ENCODE data around the gene EVI2A.

EVI2A gene

DNA sequence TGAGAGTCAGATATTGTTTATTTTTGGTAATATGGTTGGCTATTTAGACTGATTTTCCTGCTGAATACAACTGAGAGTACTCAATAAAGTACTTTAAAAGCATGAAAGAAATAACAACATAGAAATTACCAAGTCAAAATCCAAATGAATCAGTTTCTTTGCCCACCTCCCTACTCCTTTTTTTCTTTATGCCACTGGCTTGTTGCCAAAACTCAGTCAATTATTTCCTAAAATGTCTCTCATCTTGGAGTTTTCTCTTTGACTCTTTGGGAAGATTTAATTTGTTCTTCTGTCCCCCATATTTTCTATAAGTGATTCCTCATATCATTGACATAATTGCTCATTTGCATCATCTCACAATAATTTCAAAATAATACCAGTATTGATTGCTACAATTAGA lies 21.8 kb downstream of the EVI2A start:
- DNase-seq (no peak), ATAC-seq (ENCODE audit: insufficient read depth, low read depth) (no peak)
- Histone ChIP-seq H4K20me1 (ENCODE audit: insufficient read depth, low read length) (no peaks in the 10 kb centered on the region), H3K9me3 (ENCODE audit: insufficient read depth, low read length, severe bottlenecking) (no peaks in the 10 kb centered on the region), H3K36me3 (ENCODE audit: insufficient read depth, low read length) (peaks cover 17% of the 10 kb centered on the region; the same call in 1 of the 2 replicates), H3K27me3 (ENCODE audit: insufficient read depth, low read length, poor library complexity) (no peaks in the 10 kb centered on the region), H2AFZ (ENCODE audit: low read depth, low read length) (no peak overlapping the region), H3K4me1 (ENCODE audit: insufficient read depth, low read length) (no peaks in the 10 kb centered on the region), H3K9ac (ENCODE audit: low read depth, low read length) (no peak overlapping the region), H3K79me2 (ENCODE audit: insufficient read depth, low read length) (no peaks in the 10 kb centered on the region; the same call in 1 of the 2 replicates), H3K4me3 (ENCODE audit: low read depth in 1 of 2, low read length in 2 of 2) (no peak overlapping the region), H3K4me2 (ENCODE audit: insufficient read depth, low read length) (no peak overlapping the region), H3K27ac (ENCODE audit: low read length) (no peak overlapping the region)
- TF ChIP-seq EZH2 (IDR thresholded peaks at IDR 0.05; ENCODE audit: borderline replicate concordance, low read depth, low read length, severe bottlenecking): no peak
- TF ChIP-seq, protein P1, sequence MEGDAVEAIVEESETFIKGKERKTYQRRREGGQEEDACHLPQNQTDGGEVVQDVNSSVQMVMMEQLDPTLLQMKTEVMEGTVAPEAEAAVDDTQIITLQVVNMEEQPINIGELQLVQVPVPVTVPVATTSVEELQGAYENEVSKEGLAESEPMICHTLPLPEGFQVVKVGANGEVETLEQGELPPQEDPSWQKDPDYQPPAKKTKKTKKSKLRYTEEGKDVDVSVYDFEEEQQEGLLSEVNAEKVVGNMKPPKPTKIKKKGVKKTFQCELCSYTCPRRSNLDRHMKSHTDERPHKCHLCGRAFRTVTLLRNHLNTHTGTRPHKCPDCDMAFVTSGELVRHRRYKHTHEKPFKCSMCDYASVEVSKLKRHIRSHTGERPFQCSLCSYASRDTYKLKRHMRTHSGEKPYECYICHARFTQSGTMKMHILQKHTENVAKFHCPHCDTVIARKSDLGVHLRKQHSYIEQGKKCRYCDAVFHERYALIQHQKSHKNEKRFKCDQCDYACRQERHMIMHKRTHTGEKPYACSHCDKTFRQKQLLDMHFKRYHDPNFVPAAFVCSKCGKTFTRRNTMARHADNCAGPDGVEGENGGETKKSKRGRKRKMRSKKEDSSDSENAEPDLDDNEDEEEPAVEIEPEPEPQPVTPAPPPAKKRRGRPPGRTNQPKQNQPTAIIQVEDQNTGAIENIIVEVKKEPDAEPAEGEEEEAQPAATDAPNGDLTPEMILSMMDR (IDR thresholded peaks at IDR 0.05; ENCODE audit: borderline replicate concordance, extremely low read depth, low read length, poor library complexity, severe bottlenecking): no peak

DNA sequence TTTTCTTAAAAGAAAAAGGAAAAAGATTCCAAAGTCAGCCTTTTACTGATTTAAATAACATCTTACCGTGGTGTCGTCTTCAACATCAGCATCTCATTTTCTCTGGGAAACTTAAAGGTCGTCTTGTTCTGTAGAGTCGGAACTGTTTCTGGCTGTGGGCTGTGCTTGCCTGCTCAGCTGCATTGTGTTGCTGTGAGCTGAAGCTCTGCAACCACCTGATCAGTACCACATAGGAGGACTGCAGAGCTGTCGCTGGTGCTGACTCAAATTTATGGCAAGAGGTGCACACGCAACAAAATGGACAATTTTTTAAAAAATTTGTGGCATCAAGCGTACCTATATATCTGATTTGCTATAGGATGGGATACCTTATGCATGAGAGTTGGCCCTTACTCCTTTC lies 24.3 kb downstream of the EVI2A start, which contains the start of gene OMG:
Gene OMG, minus strand, starts transcription at position 150 of the 400 bp plus-strand sequence. CDS start 908 bp downstream, outside the sequence.
- no peak within 1 kb of the TSS for H3K4me2 ChIP-seq (ENCODE audit: insufficient read depth, low read length)
- ATAC-seq (ENCODE audit: insufficient read depth, low read depth) (no peak), DNase-seq (no peak)
- no peaks in the 10 kb centered on the region for H3K27me3 ChIP-seq (ENCODE audit: insufficient read depth, low read length, poor library complexity)
- TF ChIP-seq, protein P1 (IDR thresholded peaks at IDR 0.05; ENCODE audit: borderline replicate concordance, extremely low read depth, low read length, poor library complexity, severe bottlenecking): no peak
- no peak for TF ChIP-seq EZH2 (IDR thresholded peaks at IDR 0.05; ENCODE audit: borderline replicate concordance, low read depth, low read length, severe bottlenecking)
- no peaks in the 10 kb centered on the region for H3K79me2 ChIP-seq (ENCODE audit: insufficient read depth, low read length)
- no peaks in the 10 kb centered on the region for H3K4me1 ChIP-seq (ENCODE audit: insufficient read depth, low read length)
- no peaks in the 10 kb centered on the region for H3K9me3 ChIP-seq (ENCODE audit: insufficient read depth, low read length, severe bottlenecking)
- H3K4me3 ChIP-seq (ENCODE audit: low read depth in 1 of 2, low read length in 2 of 2): no peak within 1 kb of the TSS
- no peak within 1 kb of the TSS for H3K9ac ChIP-seq (ENCODE audit: low read depth, low read length)
- no peak within 1 kb of the TSS for H3K27ac ChIP-seq (ENCODE audit: low read length)
- H2AFZ ChIP-seq (ENCODE audit: low read depth, low read length): no peak within 1 kb of the TSS
- H4K20me1 ChIP-seq (ENCODE audit: insufficient read depth, low read length): no peaks in the 10 kb centered on the region
- peaks cover 10% of the 10 kb centered on the region; the same call in 1 of the 2 replicates for H3K36me3 ChIP-seq (ENCODE audit: insufficient read depth, low read length)

DNA sequence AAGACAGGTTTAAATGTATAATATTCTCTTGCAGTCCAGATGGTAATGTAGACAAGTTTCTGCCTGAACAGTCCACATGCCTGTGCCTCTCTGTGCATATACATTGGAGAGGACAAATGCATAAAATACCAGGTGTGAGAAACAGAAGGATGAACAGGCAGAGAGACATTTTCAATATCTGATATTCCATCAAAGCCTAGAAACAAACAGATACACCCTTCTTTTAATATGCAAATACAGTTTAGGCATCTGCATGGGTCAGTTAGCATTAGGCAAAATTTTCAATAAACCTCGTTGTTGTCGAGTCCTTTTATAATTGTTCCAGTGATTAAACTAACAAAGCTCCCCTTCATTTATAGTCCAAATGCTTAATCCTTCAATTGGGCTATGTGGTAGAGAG lies 25.3 kb downstream of the EVI2A start:
- no peak overlapping the region for H3K4me3 ChIP-seq (ENCODE audit: low read depth in 1 of 2, low read length in 2 of 2)
- no peak for DNase-seq
- no peak for TF ChIP-seq EZH2 (IDR thresholded peaks at IDR 0.05; ENCODE audit: borderline replicate concordance, low read depth, low read length, severe bottlenecking)
- TF ChIP-seq, protein P1 (IDR thresholded peaks at IDR 0.05; ENCODE audit: borderline replicate concordance, extremely low read depth, low read length, poor library complexity, severe bottlenecking): no peak
- H3K27ac ChIP-seq (ENCODE audit: low read length): no peak overlapping the region
- peaks cover 12% of the 10 kb centered on the region for H3K36me3 ChIP-seq (ENCODE audit: insufficient read depth, low read length)
- no peaks in the 10 kb centered on the region for H3K79me2 ChIP-seq (ENCODE audit: insufficient read depth, low read length)
- H3K4me2 ChIP-seq (ENCODE audit: insufficient read depth, low read length): no peak overlapping the region
- no peak for ATAC-seq (ENCODE audit: insufficient read depth, low read depth)
- H3K27me3 ChIP-seq (ENCODE audit: insufficient read depth, low read length, poor library complexity): no peaks in the 10 kb centered on the region
- H3K9me3 ChIP-seq (ENCODE audit: insufficient read depth, low read length, severe bottlenecking): no peaks in the 10 kb centered on the region
- H2AFZ ChIP-seq (ENCODE audit: low read depth, low read length): no peak overlapping the region
- no peaks in the 10 kb centered on the region for H4K20me1 ChIP-seq (ENCODE audit: insufficient read depth, low read length)
- no peaks in the 10 kb centered on the region for H3K4me1 ChIP-seq (ENCODE audit: insufficient read depth, low read length)
- H3K9ac ChIP-seq (ENCODE audit: low read depth, low read length): no peak overlapping the region

DNA sequence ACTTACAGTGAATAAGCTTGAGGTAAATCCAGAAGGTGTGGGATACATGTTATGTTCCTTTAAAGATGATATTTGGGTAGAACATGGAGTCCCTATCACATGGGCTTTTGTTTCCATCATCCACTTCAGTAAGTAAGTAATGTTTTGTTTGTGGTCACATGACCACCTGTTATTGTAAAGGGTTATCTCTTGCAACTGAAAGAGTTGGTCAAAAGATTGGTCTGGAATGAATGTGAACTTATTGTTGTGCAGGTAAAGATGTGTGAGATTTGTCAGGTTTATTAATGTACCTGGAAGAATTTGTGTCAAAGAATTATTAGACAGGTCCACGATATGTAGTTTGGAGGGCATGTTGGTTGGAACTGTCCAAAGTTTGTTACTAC lies 25.9 kb downstream of the EVI2A start:
- no peaks in the 10 kb centered on the region for H3K9me3 ChIP-seq (ENCODE audit: insufficient read depth, low read length, severe bottlenecking)
- no peaks in the 10 kb centered on the region for H3K27me3 ChIP-seq (ENCODE audit: insufficient read depth, low read length, poor library complexity)
- H3K27ac ChIP-seq (ENCODE audit: low read length): no peak overlapping the region
- H2AFZ ChIP-seq (ENCODE audit: low read depth, low read length): no peak overlapping the region
- no peak for TF ChIP-seq EZH2 (IDR thresholded peaks at IDR 0.05; ENCODE audit: borderline replicate concordance, low read depth, low read length, severe bottlenecking)
- TF ChIP-seq, protein P1 (IDR thresholded peaks at IDR 0.05; ENCODE audit: borderline replicate concordance, extremely low read depth, low read length, poor library complexity, severe bottlenecking): no peak
- DNase-seq: no peak
- no peak overlapping the region for H3K4me2 ChIP-seq (ENCODE audit: insufficient read depth, low read length)
- H3K4me1 ChIP-seq (ENCODE audit: insufficient read depth, low read length): no peaks in the 10 kb centered on the region
- peaks cover 12% of the 10 kb centered on the region for H3K36me3 ChIP-seq (ENCODE audit: insufficient read depth, low read length)
- no peaks in the 10 kb centered on the region for H4K20me1 ChIP-seq (ENCODE audit: insufficient read depth, low read length)
- no peak for ATAC-seq (ENCODE audit: insufficient read depth, low read depth)
- no peak overlapping the region for H3K9ac ChIP-seq (ENCODE audit: low read depth, low read length)
- no peaks in the 10 kb centered on the region for H3K79me2 ChIP-seq (ENCODE audit: insufficient read depth, low read length)
- H3K4me3 ChIP-seq (ENCODE audit: low read depth in 1 of 2, low read length in 2 of 2): no peak overlapping the region
